Caco-2 (cell line): ENCODE data around the gene RIMS1. TPM values are rescaled to one million over a fixed set of nuclear protein-coding genes. Genes with fewer than 3 reads are reported as not detected.

ENCODE experiments used
- BruUV-seq: library from RNA; stranded (reverse); fragments of 400-500 nt; replicated peaks from 2 replicates; lab custom pipeline; 2021; lab: Mats Ljungman, UMichigan
- CTCF ChIA-PET: fragments of 300-600 bp; sonication (Branson Sonifier 250); formaldehyde crosslinking; loops from one replicate; lab custom pipeline; 2022; ENCODE audit warnings: antibody characterized with exemption; lab: Charles Lee
- POLR2A ChIA-PET: fragments of 300-600 bp; sonication (Branson Sonifier 250); formaldehyde crosslinking; loops from one replicate; lab custom pipeline; 2022; ENCODE audit warnings: antibody characterized with exemption; lab: Charles Lee
- DNase-seq, 2 experiments: peaks; one replicate each; pipeline versions ENCODE4 v3.0.0 to v3.0.0-alpha.2; 2020 to 2022
- H3K27me3 ChIP-seq: replicated peaks from 2 replicates; pipeline ENCODE4 v1.6.0; 2011; ENCODE audit warnings: low read length; ENCODE audit not compliant: control insufficient read depth, insufficient read depth
- H3K36me3 ChIP-seq: 2 replicates; pipeline ENCODE4 v1.5.1; 2011; ENCODE audit warnings: low read length; ENCODE audit not compliant: control insufficient read depth, insufficient read depth
- H3K4me1 ChIP-seq: fragments of 250-450 bp; sonication (Bioruptor Pico); 2 replicates; pipeline ENCODE4 v1.5.1; 2020; ENCODE audit warnings: mild to moderate bottlenecking
- H3K4me3 ChIP-seq: 2 replicates; pipeline ENCODE4 v1.5.1; 2011; ENCODE audit warnings: low read depth, mild to moderate bottlenecking, control low read depth, low read length
- H3K9me3 ChIP-seq: fragments of 250-450 bp; sonication (Bioruptor Pico); 2 replicates; pipeline ENCODE4 v1.5.1; 2020; ENCODE audit warnings: mild to moderate bottlenecking, moderate library complexity
- H3K27ac Mint-ChIP-seq: one replicate; pipeline ENCODE4 v1.8.0; 2022; ENCODE audit warnings: mixed read lengths; ENCODE audit not compliant: unreplicated experiment
- H3K27me3 Mint-ChIP-seq: one replicate; pipeline ENCODE4 v1.8.0; 2022; ENCODE audit warnings: mixed read lengths; ENCODE audit not compliant: insufficient read depth, unreplicated experiment
- H3K36me3 Mint-ChIP-seq: one replicate; pipeline ENCODE4 v1.8.0; 2022; ENCODE audit warnings: mild to moderate bottlenecking, mixed read lengths; ENCODE audit not compliant: insufficient read depth, unreplicated experiment
- H3K4me1 Mint-ChIP-seq: one replicate; pipeline ENCODE4 v1.8.0; 2022; ENCODE audit warnings: low read depth, mixed read lengths; ENCODE audit not compliant: unreplicated experiment
- H3K4me3 Mint-ChIP-seq: one replicate; pipeline ENCODE4 v1.8.0; 2022; ENCODE audit warnings: mild to moderate bottlenecking, moderate library complexity, mixed read lengths; ENCODE audit not compliant: unreplicated experiment
- H3K9me3 Mint-ChIP-seq: one replicate; pipeline ENCODE4 v1.8.0; 2022; ENCODE audit warnings: mixed read lengths; ENCODE audit not compliant: unreplicated experiment
- CTCF ChIP-seq, 2 experiments: fragments of 200-600 bp in 1 of 2; IDR thresholded peaks; 1 replicate in 1 of 2; 2 replicates in 1 of 2; pipeline versions ENCODE4 v1.5.1 to v1.8.0; 2011 to 2022; ENCODE audit warnings: antibody characterized with exemption in 1 of 2, control low read depth in 1 of 2, inconsistent platforms in 1 of 2, low read depth in 1 of 2, low read length in 1 of 2, mild to moderate bottlenecking in 1 of 2, moderate library complexity in 1 of 2; ENCODE audit not compliant: insufficient read depth in 1 of 2, severe bottlenecking in 1 of 2, unreplicated experiment in 1 of 2
- intact Hi-C: fragments of 100-400 bp; cut with micrococcal nuclease; formaldehyde crosslinking; loops from one replicate; pipeline ENCODE4 v1.10.0; 2022; ENCODE audit not compliant: unreplicated experiment
- total RNA-seq: library from RNA; stranded (reverse); gene quantifications from 2 replicates; pipeline ENCODE4 v1.2.3, GENCODE V29; 2022

The RIMS1 gene
- total RNA-seq, 1 experiment from 2014 or later: 3.4 TPM

DNA sequence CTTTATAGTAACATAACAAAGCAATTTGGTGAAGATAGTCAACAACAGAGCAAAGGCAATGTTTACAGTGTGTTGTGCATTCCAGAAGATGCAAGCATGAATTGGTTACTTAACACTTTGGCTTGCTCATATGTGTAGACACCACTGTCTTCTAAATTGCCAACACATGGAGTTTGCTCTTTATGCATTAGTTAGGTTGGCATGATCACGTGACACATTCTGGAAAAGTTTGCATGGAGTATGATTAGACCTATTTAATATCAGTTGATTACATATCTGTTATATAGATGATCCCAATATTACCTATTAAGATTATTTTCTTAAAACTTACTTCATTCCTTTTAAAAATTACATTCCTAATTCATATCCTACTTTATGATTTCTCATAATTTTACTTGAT, 197.6 kb downstream of the RIMS1 start:
- Mint-ChIP-seq H3K9me3 (no peaks in the 10 kb centered on the region), H3K36me3 (no peaks in the 10 kb centered on the region), H3K27ac (no peak overlapping the region), H3K4me1 (no peaks in the 10 kb centered on the region), H3K4me3 (no peak overlapping the region), H3K27me3 (no peaks in the 10 kb centered on the region)
- ChIA-PET CTCF (no interaction called here), POLR2A (no interaction called here)
- no peak for TF ChIP-seq CTCF (IDR thresholded peaks at IDR 0.05; ENCODE audit: insufficient read depth in 1 of 2, low read depth in 1 of 2, low read length in 1 of 2, severe bottlenecking in 1 of 2, unreplicated experiment in 1 of 2)
- BruUV-seq: no TSS peak
- Histone ChIP-seq H3K36me3 (no peaks in the 10 kb centered on the region), H3K4me1 (no peaks in the 10 kb centered on the region), H3K27me3 (no peaks in the 10 kb centered on the region), H3K9me3 (no peaks in the 10 kb centered on the region), H3K4me3 (no peak overlapping the region)
- no peak for DNase-seq
- intact Hi-C loops: loop anchor here (1.0 to 2.0 kb wide), 2 partner anchors 462 to 699 kb away; no protein-coding TSS in a partner anchor

- Histone ChIP-seq H3K4me3 (no peak overlapping the region), H3K36me3 (no peaks in the 10 kb centered on the region), H3K27me3 (no peaks in the 10 kb centered on the region), H3K4me1 (no peaks in the 10 kb centered on the region), H3K9me3 (no peaks in the 10 kb centered on the region)
- no peak overlapping the region for H3K27ac Mint-ChIP-seq
- H3K36me3 Mint-ChIP-seq: no peaks in the 10 kb centered on the region
- no peaks in the 10 kb centered on the region for H3K4me1 Mint-ChIP-seq
- DNase-seq: peak in 1 of 2 experiments; percentile 6
- no peaks in the 10 kb centered on the region for H3K27me3 Mint-ChIP-seq
- POLR2A ChIA-PET: no interaction called here
- CTCF ChIA-PET: no interaction called here
- TF ChIP-seq CTCF (IDR thresholded peaks at IDR 0.05; ENCODE audit: insufficient read depth in 1 of 2, low read depth in 1 of 2, low read length in 1 of 2, severe bottlenecking in 1 of 2, unreplicated experiment in 1 of 2): peak; percentile 32 to 53
- H3K4me3 Mint-ChIP-seq: no peak overlapping the region
- no TSS peak for BruUV-seq
- intact Hi-C loops: loop anchor here (1.0 to 2.0 kb wide), 4 partner anchors 230 to 700 kb away; no protein-coding TSS in a partner anchor
- no peaks in the 10 kb centered on the region for H3K9me3 Mint-ChIP-seq
These were observed 198.7 kb downstream of the RIMS1 start for GRCh38 chr6:72084992-72085569.

- BruUV-seq: no TSS peak
- Mint-ChIP-seq H3K4me3 (no peak overlapping the region), H3K27ac (no peak overlapping the region), H3K27me3 (no peaks in the 10 kb centered on the region), H3K36me3 (no peaks in the 10 kb centered on the region), H3K9me3 (no peaks in the 10 kb centered on the region), H3K4me1 (no peaks in the 10 kb centered on the region)
- Histone ChIP-seq H3K4me1 (no peaks in the 10 kb centered on the region), H3K4me3 (no peak overlapping the region), H3K27me3 (no peaks in the 10 kb centered on the region), H3K36me3 (no peaks in the 10 kb centered on the region), H3K9me3 (no peaks in the 10 kb centered on the region)
- no peak for TF ChIP-seq CTCF (IDR thresholded peaks at IDR 0.05; ENCODE audit: insufficient read depth in 1 of 2, low read depth in 1 of 2, low read length in 1 of 2, severe bottlenecking in 1 of 2, unreplicated experiment in 1 of 2)
- CTCF ChIA-PET: no interaction called here
- POLR2A ChIA-PET: interaction anchor here (0.7 kb wide), 1 partner anchor 1139 kb away, joined by 6 read pairs; no protein-coding TSS in a partner anchor
- DNase-seq: no peak
- intact Hi-C loops: no loop called here
These were observed 208.2 kb downstream of the RIMS1 start for GRCh38 chr6:72094506-72094905.
